Measurements from ENCODE around the gene DSC1. TPM values are rescaled to one million over a fixed set of nuclear protein-coding genes. Genes with fewer than 3 reads are reported as not detected.
"Not testable (repeated sequence)": the region's sequence is repeated elsewhere in the genome, so short reads cannot be mapped to it uniquely, and the experiment has no call there.

Gene DSC1
- total RNA-seq, 1 experiment from 2014 or later, result not detected

DNA sequence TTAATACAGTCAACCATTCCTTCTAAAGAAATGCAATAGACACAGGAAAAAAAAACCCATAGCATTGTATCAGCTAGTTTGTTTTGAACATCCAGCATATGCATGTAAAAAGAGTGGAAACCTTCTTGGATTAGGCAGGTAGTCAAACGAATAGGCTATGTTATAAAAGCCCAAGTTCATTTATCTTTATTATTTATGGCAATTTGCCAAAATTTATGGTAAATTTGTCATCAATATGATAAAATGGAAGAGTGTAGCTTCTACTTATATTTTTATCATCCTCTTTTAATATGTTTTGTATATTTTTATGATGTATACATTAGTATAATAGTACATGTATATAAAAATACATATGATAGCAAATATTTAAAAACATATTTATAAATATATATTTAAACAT is 23.9 kb downstream of the DSC1 start:
- Histone ChIP-seq H3K9me3 (no peaks in the 10 kb centered on the region), H3K27me3 (no peaks in the 10 kb centered on the region), H3K4me3 (no peak overlapping the region), H3K36me3 (no peaks in the 10 kb centered on the region)
- no peak for DNase-seq

DNA sequence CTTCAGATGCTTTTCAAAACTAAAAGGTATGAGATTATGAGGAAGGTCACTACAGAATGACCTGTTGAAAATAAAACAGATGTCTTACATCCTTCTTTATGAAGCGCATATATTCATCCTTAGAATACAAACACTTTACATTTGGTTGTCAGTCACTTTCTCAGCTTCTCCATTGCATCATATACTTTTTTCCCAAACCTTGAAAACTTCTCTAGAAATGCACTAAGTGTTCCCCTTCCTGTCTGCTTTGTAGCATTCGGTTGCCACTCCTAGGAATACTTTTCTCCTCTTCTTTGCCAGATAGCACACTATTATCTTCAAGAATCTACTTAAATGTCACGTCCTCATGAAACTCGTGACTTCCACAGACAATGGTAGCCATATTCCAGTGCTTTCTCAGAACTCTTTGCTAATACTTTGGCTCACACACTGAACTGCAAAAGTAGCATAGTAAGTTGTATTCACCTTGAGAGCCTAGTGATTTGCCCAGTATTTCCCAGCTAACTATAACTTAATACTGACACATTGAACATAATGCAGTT is 27.6 kb downstream of the DSC1 start:
- Histone ChIP-seq H3K4me3 (no peak overlapping the region), H3K9me3 (no peaks in the 10 kb centered on the region), H3K36me3 (no peaks in the 10 kb centered on the region), H3K27me3 (no peaks in the 10 kb centered on the region)
- DNase-seq, result no peak

DNA sequence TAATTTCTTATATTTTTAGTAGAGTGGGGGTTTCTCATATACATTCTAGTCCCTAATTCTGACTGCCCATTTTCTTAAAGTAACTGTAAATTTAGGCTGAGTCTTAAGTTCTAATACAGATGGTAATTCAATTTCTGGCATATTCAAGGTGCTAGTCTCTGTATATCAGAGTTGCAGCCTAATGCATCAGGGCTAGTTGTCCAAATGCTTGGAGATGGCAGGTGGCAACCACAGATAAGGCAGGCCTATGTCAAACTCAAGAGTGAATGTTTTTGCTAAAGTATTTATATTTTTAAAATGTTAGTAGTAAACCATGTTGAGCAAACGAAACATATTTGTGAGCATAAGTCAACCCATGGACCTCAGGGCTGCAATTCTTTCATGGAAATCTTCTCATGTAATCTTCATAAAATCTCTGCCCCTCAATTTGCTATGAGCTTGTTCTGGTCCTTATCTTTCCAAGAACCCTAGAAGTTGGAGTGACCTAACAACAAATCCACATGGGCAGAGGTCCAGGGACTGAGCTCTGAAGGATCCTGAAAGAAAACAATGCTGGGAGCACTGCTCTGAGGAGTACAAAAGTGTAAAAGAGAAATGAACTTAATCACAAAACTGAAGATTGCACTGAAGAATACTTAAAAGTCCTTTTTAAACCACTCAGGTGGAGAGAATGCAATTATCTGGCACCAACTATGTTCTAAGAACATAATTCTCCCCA is 33.1 kb downstream of the DSC1 start:
- no peaks in the 10 kb centered on the region for H3K9me3 ChIP-seq
- DNase-seq, result no peak
- H3K36me3 ChIP-seq, result no peaks in the 10 kb centered on the region
- no peak overlapping the region for H3K4me3 ChIP-seq
- H3K27me3 ChIP-seq, result no peaks in the 10 kb centered on the region

DNA sequence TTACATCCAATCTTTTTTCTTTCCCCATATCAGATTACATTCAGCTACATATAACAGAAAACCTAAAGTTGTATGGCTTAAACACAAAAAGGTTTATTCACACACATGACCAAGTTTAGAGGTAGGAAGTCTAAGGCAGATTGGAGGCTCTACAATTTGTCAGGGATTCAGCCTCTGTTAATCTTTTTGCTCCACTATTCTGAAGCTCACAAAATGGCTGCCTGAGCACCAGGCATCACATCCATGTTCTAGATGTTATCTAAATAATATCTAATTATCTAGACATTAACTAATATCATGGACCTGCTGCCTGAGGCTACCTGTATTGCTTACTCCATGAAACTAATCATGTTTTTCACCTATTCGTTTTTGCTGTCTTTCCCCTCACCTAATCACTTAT is 36.8 kb downstream of the DSC1 start:
- Histone ChIP-seq H3K4me3 (no peak overlapping the region), H3K36me3 (no peaks in the 10 kb centered on the region), H3K27me3 (no peaks in the 10 kb centered on the region), H3K9me3 (no peaks in the 10 kb centered on the region)
- no peak for DNase-seq

DNA sequence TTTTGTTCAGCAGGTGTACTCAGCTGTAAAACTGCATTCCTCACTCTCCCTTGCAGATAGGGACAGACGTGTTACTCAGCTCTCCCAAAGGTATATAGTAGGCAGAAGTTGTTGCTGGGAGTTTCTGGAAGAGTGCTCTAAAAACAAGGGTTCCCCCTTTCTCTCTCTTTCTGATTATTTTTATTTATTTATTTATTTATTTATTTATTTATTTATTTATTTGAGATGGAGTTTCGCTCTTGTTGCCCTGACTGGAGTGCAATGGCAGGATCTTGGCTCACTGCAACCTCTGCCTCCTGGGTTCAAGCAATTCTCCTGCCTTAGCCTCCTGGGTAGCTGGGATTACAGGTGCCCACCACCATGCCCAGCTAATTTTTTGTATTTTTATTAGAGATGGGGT is 39.5 kb downstream of the DSC1 start:
- DNase-seq, H3K9me3 ChIP-seq: not testable (repeated sequence)

DNA sequence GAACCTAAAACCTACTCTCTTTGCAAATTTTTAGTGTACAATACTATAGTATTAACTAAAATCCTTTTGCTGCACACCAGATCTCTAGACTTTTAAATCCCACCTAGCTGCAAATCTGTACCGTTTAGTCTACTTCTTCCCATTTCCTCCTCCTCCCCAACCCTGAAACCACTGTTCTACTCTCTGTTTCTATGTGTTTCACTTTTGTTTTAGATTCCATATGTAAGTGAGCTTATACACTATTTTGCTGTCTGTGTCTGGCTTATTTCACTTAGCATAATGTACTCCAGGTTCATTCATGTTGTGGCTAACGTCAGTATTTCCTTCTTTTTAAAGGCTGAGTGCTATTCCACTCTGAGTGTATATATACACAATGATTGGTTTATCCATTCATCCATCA is 42.1 kb downstream of the DSC1 start:
- H3K27me3 ChIP-seq, result no peaks in the 10 kb centered on the region
- no peaks in the 10 kb centered on the region for H3K36me3 ChIP-seq
- DNase-seq, result no peak
- H3K4me3 ChIP-seq, result no peak overlapping the region
- H3K9me3 ChIP-seq, result no peaks in the 10 kb centered on the region

More for the DNA sequence above, 39.5 kb downstream of the DSC1 start:
- H3K4me3 ChIP-seq, H3K36me3 ChIP-seq, H3K27me3 ChIP-seq: not testable (repeated sequence)

DNA sequence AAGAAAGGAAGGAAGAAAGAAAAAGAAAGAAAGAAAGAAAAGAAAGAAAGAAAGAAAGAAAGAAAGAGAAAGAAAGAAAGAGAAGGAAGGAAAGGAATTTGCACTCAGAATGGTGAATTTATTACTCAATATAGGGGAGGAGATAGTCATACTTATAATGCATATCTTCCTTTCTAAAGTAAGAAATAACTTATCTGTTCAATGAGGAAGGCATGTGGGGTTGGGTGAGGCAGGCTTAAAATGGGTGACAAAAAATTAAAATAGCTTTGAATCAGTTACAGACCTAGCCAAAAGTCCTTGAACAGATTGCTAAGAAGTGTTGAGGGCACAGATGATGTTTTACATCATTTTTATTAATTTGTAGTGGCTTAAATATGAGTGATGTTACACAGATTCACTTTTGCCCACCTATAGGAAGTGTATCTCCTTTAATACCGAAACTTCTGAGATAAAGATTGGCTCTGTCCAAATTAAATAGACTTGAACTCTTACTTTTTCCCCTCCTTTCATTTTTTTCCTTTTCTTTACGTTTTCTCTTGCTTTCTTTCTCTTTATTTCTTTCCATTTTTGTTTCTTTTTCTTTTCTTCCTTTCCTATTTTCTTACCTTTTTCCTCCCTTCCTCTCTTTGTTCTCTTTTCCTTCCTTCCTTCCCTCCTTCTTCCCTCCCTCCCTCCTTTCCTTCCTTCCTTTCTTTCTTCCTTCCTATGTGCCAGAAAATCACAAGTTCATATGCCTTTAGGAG is 45.6 kb downstream of the DSC1 start:
- Histone ChIP-seq H3K9me3 (no peaks in the 10 kb centered on the region), H3K4me3 (no peak overlapping the region), H3K27me3 (no peaks in the 10 kb centered on the region), H3K36me3 (no peaks in the 10 kb centered on the region)
- no peak for DNase-seq

DNA sequence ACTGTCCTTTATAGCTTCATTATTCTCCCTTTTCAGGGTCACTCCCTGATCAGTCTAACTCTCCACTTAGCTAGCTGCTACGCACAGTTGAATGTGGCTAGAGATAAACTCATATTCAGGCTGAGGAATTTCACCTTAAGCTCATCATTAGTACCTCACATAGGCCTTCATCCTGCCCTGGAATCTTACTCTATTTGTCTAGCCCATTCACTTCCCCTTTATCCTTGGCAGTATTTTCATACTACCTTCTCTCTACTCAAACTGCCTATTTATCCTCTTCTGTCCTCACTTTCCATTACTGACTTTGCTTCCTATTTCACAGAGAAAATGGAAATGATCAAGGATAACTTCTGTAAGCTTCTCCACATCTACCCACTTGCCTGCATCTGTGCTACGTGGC is 49.9 kb downstream of the DSC1 start:
- no peaks in the 10 kb centered on the region for H3K36me3 ChIP-seq
- no peak for DNase-seq
- no peaks in the 10 kb centered on the region for H3K9me3 ChIP-seq
- H3K4me3 ChIP-seq, result no peak overlapping the region
- no peaks in the 10 kb centered on the region for H3K27me3 ChIP-seq

DNA sequence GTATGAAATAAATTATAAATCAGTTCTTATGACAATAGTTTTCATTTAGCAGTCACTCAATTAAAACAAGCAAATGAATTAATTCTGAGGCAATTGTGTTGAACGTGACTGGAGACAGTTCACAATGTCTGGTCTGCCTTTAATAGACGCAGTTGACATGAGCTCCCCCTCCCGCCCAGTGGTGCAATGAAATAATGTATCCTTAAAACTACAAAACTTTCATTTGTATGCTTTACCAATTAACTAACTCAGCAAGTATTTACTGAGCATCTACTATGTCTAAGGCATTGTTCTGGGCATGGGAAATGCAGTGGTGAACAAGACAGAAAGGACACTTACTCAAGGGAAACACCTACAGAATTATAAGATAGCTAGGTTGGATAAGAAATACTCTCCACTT is 56.9 kb downstream of the DSC1 start:
- H3K36me3 ChIP-seq, result no peaks in the 10 kb centered on the region

DNA sequence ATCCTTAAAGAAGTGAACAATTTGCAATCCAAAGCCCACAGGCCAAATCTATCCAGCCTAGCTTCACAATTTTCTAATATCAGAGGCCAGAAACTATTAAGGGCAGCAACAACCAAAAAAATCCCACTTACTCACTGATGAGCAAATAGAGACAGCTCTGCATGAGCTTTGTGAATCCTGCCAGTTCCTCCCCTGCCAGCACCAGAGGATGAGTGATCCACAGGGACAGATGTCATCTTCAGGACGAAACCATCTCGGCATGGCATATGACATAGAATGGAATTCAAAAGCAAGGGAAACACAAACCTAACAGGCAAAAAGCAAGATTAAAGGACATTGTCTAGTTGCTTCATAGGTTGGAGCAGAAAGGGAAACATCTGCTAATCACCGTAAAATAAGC is 58.2 kb downstream of the DSC1 start:
- Histone ChIP-seq H3K4me3 (no peak overlapping the region), H3K27me3 (peaks cover 24% of the 10 kb centered on the region), H3K9me3 (no peaks in the 10 kb centered on the region), H3K36me3 (no peaks in the 10 kb centered on the region)
- no peak for DNase-seq

More for the DNA sequence above, 56.9 kb downstream of the DSC1 start:
- DNase-seq, result no peak
- H3K4me3 ChIP-seq, result no peak overlapping the region
- H3K27me3 ChIP-seq, result peaks cover 18% of the 10 kb centered on the region
- no peaks in the 10 kb centered on the region for H3K9me3 ChIP-seq

DNA sequence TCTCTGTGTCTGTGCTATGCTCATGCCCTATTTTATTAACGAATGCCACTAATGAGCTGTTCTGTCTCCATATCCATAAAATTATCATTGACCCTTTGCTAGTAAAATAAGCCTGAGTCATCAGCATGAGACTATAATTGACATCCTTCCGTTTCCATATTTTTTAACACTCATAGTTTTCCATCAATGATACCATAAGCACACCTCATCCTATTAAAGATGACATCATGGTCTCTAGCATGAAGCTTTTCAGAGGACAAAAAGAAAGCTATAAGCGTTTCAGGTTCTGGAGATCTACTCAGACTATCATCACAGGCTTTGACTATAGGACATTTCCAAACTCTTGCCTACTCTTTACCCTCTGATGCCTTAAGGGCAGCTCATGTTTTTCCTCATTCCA is 59.2 kb downstream of the DSC1 start:
- DNase-seq, result no peak
- H3K4me3 ChIP-seq, result no peak overlapping the region
- no peaks in the 10 kb centered on the region for H3K9me3 ChIP-seq
- H3K27me3 ChIP-seq, result peaks cover 24% of the 10 kb centered on the region
- H3K36me3 ChIP-seq, result no peaks in the 10 kb centered on the region

DNA sequence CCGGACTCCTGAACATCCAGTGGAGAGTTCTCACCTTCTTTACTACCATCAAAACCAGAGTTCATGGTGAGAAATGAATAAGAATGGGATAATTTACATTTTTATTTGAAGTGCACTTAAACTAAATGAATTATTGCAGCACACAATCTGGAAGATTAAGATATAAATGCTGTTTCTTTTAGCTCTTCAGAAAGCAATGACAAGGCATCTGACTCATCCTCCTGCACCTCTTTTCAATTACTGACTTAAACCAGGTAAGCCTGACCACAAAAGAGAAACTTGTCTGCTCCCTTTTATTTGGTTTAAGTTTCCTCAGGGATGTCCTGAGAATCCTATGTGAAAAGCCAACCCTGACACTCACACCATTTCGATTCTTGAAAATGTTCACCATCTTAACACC is 59.7 kb downstream of the DSC1 start:
- H3K27me3 ChIP-seq, result peaks cover 24% of the 10 kb centered on the region
- no peaks in the 10 kb centered on the region for H3K9me3 ChIP-seq
- H3K4me3 ChIP-seq, result no peak overlapping the region
- DNase-seq, result no peak
- H3K36me3 ChIP-seq, result no peaks in the 10 kb centered on the region

DNA sequence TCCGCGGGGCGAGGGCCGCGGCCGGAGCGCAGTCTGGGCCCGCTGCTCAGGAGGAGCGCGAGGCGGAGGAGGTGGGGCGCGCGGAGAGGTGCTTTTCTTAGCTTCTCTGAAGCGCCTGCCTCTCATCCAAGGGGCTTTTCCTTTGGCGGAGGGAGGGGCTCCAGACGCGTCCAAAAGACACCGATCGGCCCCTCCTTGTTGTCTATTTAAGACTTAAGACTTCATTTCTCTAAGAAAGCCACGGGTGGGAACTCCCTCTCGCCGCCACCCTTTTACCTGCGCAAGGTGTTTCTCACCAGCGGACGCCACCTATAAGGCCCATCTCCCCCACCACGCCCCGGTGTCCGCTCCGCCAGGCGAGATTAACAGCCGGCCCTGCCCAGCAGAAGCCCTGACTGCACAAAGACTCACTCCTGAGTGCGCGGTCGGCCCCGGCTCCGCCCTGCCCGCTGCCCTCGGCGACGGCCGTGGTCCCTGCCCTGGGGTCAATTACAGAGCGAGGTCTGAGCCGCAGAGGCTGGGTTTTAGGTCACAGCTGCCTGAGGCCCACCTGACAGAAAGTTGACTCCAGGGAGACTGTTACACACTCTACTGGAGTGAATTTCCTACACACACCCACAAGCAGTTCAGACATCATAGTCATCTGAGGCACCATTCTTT is 60.5 kb downstream of the DSC1 start, which contains the start of gene DSC2:
DSC2 (minus strand) TSS at position 397 of the 660 bp plus-strand sequence. CDS start 450 bp downstream, outside the sequence.
- no peak for DNase-seq
- Histone ChIP-seq H3K4me3 (peak within 1 kb of the TSS; percentile 27), H3K36me3 (no peaks in the 10 kb centered on the region), H3K27me3 (peaks cover 24% of the 10 kb centered on the region), H3K9me3 (no peaks in the 10 kb centered on the region)

DNA sequence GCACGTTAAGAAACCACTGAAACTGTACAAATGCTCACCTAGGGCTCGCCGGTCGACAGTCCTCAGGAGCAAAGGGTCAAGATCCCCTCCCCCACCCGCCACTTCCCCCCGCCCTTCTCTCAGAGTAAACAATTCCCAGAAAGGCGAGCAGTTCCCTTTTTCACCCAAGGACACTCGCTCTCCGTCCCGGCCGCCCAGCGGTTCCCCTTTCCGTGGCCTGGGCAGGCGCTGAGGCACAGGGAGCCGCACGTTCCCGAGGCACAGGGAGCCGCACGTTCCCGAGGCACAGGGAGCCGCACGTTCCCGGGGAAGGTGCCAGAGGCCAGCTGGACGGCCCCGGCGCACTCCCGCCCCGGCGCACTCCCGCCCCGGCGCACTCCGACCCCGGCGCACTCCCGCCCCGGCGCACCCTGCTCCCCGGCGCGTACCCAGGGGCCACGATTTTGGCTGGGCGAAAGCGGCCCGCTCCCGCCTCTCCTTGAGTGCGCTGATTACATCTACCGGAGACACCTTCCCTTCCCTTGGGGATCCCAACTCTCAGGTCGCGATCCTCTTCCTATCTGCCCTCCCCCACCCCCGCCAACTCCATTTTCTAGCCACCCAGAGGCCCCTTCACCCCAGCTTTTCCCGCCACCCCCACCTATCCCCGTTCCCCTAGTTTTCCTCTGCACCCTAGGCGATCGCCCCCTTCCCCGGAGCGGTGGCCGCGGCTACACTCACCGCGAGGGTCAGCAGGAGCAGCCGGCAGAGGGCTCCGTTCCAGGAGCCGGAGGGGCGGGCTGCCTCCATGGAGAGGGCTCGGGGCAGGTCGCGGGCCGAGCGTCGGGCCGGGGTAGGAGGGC is 61.3 kb downstream of the DSC1 start:
- peak; percentile 38 for DNase-seq
- no peaks in the 10 kb centered on the region for H3K9me3 ChIP-seq
- peak overlapping the region; percentile 27 for H3K4me3 ChIP-seq
- no peaks in the 10 kb centered on the region for H3K36me3 ChIP-seq
- peaks cover 24% of the 10 kb centered on the region for H3K27me3 ChIP-seq

DNA sequence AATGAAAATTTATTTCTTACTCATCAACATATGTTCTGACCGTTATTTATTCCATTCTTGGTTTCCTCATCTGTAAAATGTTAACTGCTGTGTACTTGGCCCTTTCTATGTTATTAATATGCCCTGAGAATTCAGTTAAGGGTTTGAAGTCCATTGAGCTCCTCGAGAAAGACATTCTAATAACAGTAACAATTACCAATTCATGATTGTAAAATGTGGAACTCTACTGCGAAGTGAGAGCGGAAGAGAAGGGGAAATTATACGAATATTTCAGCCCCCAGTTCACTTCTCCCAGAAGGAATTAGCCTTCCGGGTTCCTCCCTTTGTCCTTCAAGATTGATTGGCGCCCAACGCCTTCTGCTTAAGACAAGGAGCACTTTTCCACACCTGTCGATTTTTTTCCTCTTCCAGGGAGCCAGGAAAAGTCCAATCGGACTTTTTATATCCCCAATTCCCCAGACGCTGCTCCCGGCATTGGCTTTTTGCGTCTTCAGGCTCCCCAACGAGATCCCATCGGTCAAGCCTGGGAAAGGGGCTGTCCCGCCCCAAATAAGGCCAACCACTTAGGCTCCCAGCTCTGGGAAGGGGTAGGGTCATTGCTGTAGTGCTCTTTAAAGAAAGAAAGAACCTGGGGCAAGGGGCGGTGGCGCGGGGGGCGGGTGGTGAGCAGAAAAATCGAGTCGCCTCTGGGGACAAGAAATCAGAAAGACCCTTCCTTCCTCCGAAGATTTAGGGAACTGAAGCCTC is 62.0 kb downstream of the DSC1 start:
- no peaks in the 10 kb centered on the region for H3K9me3 ChIP-seq
- no peak for DNase-seq
- no peak overlapping the region for H3K4me3 ChIP-seq
- H3K36me3 ChIP-seq, result no peaks in the 10 kb centered on the region
- H3K27me3 ChIP-seq, result peaks cover 24% of the 10 kb centered on the region
